T-cell (primary cell): ENCODE measurements around the gene KCTD17. TPM values are rescaled to one million over a fixed set of nuclear protein-coding genes. Genes with fewer than 3 reads are reported as not detected.

ENCODE experiments used
- ATAC-seq, 4 experiments: fragments of 200-7000 bp in 3 of 4; fragments of 150-1000 bp in 1 of 4; cut with Tn5 transposase; replicated peaks in 1 of 4; 1 replicate in 3 of 4; 2 replicates in 1 of 4; pipeline ENCODE4 v1.10.0; 2021; ENCODE audit warnings: moderate library complexity in 3 of 4, mild to moderate bottlenecking in 2 of 4, moderate number of reproducible peaks in 1 of 4
- CTCF ChIA-PET, 2 donors: fragments of 300-600 bp; sonication (Branson Sonifier 250); formaldehyde crosslinking; loops; one replicate each; lab custom pipeline; 2022; ENCODE audit warnings: antibody characterized with exemption in 2 of 2; lab: Charles Lee
- POLR2A ChIA-PET, 2 donors: fragments of 300-600 bp; sonication (Branson Sonifier 250); formaldehyde crosslinking; loops; one replicate each; lab custom pipeline; 2022; ENCODE audit warnings: antibody characterized with exemption in 2 of 2; lab: Charles Lee
- DNase-seq, 35 experiments: peaks; one replicate each; pipeline versions ENCODE4 v3.0.0 to v3.0.0-alpha.2; 2013 to 2023
- H3K27ac ChIP-seq: one replicate; pipeline ENCODE4 v1.5.1; 2013; ENCODE audit warnings: low read length
- H3K27me3 ChIP-seq, 2 experiments: replicated peaks in 1 of 2; 1 replicate in 1 of 2; 2 replicates in 1 of 2; pipeline versions ENCODE4 v1.6.1 to v1.7.0; 2013; ENCODE audit warnings: low read length in 1 of 2, mixed read lengths in 1 of 2; ENCODE audit not compliant: control insufficient read depth in 2 of 2, insufficient read depth in 2 of 2; ENCODE audit errors: extremely low read depth in 1 of 2
- H3K36me3 ChIP-seq, 2 donors: 1 replicate in 1 of 2; 2 replicates in 1 of 2; pipeline versions ENCODE4 v1.6.1 to v1.7.0; 2013; ENCODE audit warnings: low read length in 1 of 2; ENCODE audit not compliant: control insufficient read depth in 2 of 2, insufficient read depth in 1 of 2; ENCODE audit errors: extremely low read depth in 1 of 2
- H3K4me1 ChIP-seq, 2 experiments: 1 replicate in 1 of 2; 2 replicates in 1 of 2; pipeline versions ENCODE4 v1.6.1 to v1.7.0; 2013; ENCODE audit warnings: low read length in 2 of 2, mixed read lengths in 1 of 2; ENCODE audit not compliant: insufficient read depth in 2 of 2, control insufficient read depth in 1 of 2; ENCODE audit errors: extremely low read depth in 1 of 2
- H3K4me3 ChIP-seq, 2 donors: 1 replicate in 1 of 2; 2 replicates in 1 of 2; pipeline versions ENCODE4 v1.5.1 to v1.7.0; 2013; ENCODE audit warnings: mild to moderate bottlenecking in 2 of 2, low read length in 1 of 2, moderate library complexity in 1 of 2; ENCODE audit not compliant: control insufficient read depth in 1 of 2; ENCODE audit errors: extremely low read depth in 1 of 2
- H3K9me3 ChIP-seq: 2 replicates; pipeline ENCODE4 v1.7.0; 2013
- H3K27ac Mint-ChIP-seq, 2 donors: one replicate each; pipeline ENCODE4 v1.8.0; 2020 to 2021; ENCODE audit warnings: mild to moderate bottlenecking in 2 of 2, mixed read lengths in 2 of 2
- H3K27me3 Mint-ChIP-seq, 2 donors: one replicate each; pipeline ENCODE4 v1.8.0; 2021 to 2022; ENCODE audit warnings: mixed read lengths in 2 of 2
- H3K36me3 Mint-ChIP-seq: one replicate; pipeline ENCODE4 v1.8.0; 2021; ENCODE audit warnings: mixed read lengths
- H3K4me1 Mint-ChIP-seq, 3 donors: one replicate each; pipeline ENCODE4 v1.8.0; 2020 to 2022; ENCODE audit warnings: mixed read lengths in 3 of 3, mild to moderate bottlenecking in 1 of 3
- H3K4me3 Mint-ChIP-seq, 3 donors: one replicate each; pipeline ENCODE4 v1.8.0; 2020 to 2022; ENCODE audit warnings: mild to moderate bottlenecking in 3 of 3, mixed read lengths in 3 of 3, moderate library complexity in 3 of 3
- H3K9me3 Mint-ChIP-seq, 3 donors: one replicate each; pipeline ENCODE4 v1.8.0; 2020 to 2022; ENCODE audit warnings: mixed read lengths in 3 of 3
- WGBS: methylation state at CpG from one replicate; pipeline ENCODE4 v1.1.5; 2013; ENCODE audit warnings: missing lambda C conversion rate; ENCODE audit not compliant: insufficient coverage; 5-methylcytosine and 5-hydroxymethylcytosine counted together
- total RNA-seq, 35 experiments: library from RNA in 6 of 35; stranded (reverse) in 6 of 35; fragments of 120-200 nt in 1 of 35; gene quantifications; one replicate each; pipeline versions ENCODE4 v1.2.1 to v1.2.4 and lab custom pipeline; 2013 to 2026

The KCTD17 gene
- total RNA-seq, 5 donors from 2014 or later (not counting 1 experiment from before 2014, with no cell fraction given) = 24.0 to 36.2 (median 35.1) TPM

DNA sequence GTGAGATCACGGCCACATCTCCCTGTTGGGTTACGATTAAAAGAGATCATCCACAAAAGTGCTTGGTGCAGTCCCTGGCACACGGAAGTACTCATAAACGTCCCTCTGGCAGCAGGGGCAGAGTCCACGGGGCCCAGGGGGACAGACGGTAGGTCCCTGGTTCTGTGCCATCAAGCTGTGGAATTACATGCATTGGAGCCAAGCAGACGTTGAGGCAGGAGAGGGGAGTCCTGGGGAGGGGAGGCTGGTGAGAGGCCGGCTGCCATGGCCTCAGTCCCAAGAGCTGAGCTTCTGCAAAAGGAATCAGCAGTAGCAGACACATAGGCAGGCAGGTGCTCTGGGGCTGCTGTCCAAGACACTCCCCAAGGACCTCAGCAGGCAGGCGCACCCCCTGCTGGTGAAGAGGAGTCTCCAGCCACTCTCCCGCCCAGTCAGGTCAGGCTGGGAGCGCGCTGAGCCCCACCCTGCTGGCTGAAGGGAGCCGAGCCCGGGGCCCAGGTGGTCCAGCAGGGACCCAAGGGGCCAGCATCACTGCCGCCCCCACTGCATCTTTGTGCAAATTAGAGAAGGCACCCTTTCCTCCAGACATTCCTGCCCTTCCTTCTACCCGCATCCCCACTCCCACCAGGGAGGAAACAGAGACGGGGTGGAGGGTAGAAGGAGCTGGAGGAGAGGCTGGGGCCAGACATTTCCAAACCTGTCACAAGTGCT lies 7.6 kb upstream of the KCTD17 start:
- ATAC-seq (peak; percentile 43 to 71 (median 56)), DNase-seq (peak in 11 of 35 experiments; percentile 8 to 50 (median 23))
- 51% methylated on average over 12 of the region's 17 CpGs for WGBS
- Histone ChIP-seq H3K9me3 (no peaks in the 10 kb centered on the region), H3K27ac (no peak overlapping the region), H3K27me3 (peaks cover 0 to 16% of the 10 kb centered on the region in 2 experiments), H3K36me3 (no peaks in the 10 kb centered on the region), H3K4me3 (no peak overlapping the region), H3K4me1 (no peaks in the 10 kb centered on the region)
- CTCF ChIA-PET = interaction anchor here in 1 of 2 donors (0.6 kb wide), 1 partner anchor 428 kb away, joined by 9 read pairs; no protein-coding TSS in a partner anchor
- H3K27ac Mint-ChIP-seq = no peak overlapping the region
- H3K4me3 Mint-ChIP-seq = no peak overlapping the region
- H3K9me3 Mint-ChIP-seq = no peaks in the 10 kb centered on the region
- peaks cover 0 to 7% (median 0%) of the 10 kb centered on the region in 3 donors for H3K4me1 Mint-ChIP-seq
- no peaks in the 10 kb centered on the region for H3K36me3 Mint-ChIP-seq
- H3K27me3 Mint-ChIP-seq = peaks cover 5 to 7% of the 10 kb centered on the region in 2 donors
- POLR2A ChIA-PET = no interaction called here

DNA sequence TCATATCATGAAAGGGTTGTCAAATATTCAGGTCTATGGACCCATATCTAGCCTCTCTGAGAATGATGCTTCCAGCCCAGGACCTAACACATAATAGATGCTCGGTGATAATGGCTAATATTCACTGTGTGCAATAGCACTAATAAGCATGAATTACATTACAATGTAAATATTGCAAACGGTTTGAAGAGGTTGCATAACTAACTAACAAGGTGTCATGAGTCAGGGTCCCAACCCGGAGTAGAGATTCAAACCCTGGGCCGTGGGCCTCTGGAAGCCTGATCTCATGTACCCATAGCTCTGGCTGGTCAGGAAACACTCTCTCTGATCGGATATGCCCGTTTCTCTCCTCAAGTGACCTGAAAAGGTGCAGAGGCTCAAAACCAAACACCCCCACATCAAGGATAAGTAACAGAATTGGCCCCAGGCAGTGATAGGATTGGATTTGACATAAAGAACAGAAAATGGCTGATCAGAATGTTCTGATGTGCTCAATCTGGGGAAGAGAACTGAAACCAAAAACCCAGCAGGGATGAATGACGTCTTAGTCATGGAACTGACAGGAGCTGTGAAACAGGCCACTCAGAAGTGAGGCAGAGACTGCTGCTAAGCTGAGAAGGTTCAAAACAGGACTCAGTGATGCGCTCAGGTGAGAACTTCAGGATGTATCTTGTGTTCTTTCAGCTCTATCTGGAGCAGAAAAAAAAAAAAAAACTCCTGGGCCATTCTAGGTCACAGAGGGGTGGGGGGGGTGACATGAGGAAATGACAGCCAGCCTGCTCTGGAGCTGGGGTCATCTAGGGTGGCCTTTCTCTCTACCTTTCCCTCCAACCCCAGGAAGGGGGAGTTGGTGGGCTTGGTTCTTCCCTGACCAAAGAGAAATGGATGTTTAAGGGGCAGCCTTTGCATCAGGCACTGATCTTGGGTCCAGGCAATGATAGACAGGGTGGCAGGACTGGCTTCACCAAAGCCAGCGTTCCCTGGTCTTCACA lies 6.6 kb upstream of the KCTD17 start:
- Mint-ChIP-seq H3K27ac (no peak overlapping the region), H3K36me3 (no peaks in the 10 kb centered on the region), H3K4me1 (peaks cover 0 to 7% (median 0%) of the 10 kb centered on the region in 3 donors), H3K27me3 (peaks cover 4 to 5% of the 10 kb centered on the region in 2 donors), H3K4me3 (no peak overlapping the region), H3K9me3 (no peaks in the 10 kb centered on the region)
- no peak overlapping the region for H3K27ac ChIP-seq
- no peaks in the 10 kb centered on the region for H3K36me3 ChIP-seq
- H3K9me3 ChIP-seq = no peaks in the 10 kb centered on the region
- ATAC-seq (no peak), DNase-seq (no peak)
- CTCF ChIA-PET = interaction anchor here in 1 of 2 donors (0.7 to 0.8 kb wide), 2 partner anchors 77 to 106 kb away, joined by 3 read pairs; no protein-coding TSS in a partner anchor
- H3K27me3 ChIP-seq = peaks cover 0 to 16% of the 10 kb centered on the region in 2 experiments
- POLR2A ChIA-PET = interaction anchor here in 1 of 2 donors (0.6 kb wide), 1 partner anchor 535 kb away, joined by 4 read pairs; no protein-coding TSS in a partner anchor
- no peak overlapping the region for H3K4me3 ChIP-seq
- 66% methylated on average over 5 of the region's 9 CpGs for WGBS
- H3K4me1 ChIP-seq = no peaks in the 10 kb centered on the region

DNA sequence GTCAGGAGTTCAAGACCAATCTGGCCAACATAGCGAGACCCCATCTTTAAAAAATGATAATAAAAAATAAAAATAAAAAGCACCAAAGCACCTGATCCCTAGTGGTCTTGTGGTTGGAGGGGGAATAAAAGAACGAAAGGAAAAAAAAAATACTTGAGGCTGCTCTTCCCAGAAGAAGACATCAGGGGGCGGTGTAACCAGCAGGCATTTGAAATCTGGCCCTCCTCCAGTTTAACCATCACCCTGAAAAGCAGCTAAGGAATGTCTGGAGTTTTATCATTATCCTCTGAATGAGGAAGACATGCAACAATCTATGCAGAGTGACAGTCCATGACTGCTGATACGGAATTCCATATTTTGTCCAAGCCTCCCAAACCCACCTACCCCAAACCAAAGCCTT lies 5.6 kb upstream of the KCTD17 start:
- Mint-ChIP-seq H3K36me3 (no peaks in the 10 kb centered on the region), H3K4me3 (no peak overlapping the region), H3K27ac (no peak overlapping the region), H3K4me1 (peaks cover 0 to 7% (median 0%) of the 10 kb centered on the region in 3 donors), H3K27me3 (peaks cover under 1 to 2% of the 10 kb centered on the region in 2 donors), H3K9me3 (no peaks in the 10 kb centered on the region)
- Histone ChIP-seq H3K27me3 (peaks cover 0 to 18% of the 10 kb centered on the region in 2 experiments), H3K36me3 (no peaks in the 10 kb centered on the region), H3K4me3 (no peak overlapping the region), H3K27ac (no peak overlapping the region), H3K9me3 (no peaks in the 10 kb centered on the region), H3K4me1 (no peaks in the 10 kb centered on the region)
- WGBS = 43% methylated on average over 2 of the region's 4 CpGs
- ChIA-PET POLR2A (no interaction called here), CTCF (interaction anchor here (0.6 to 1.3 kb wide), 2 partner anchors 109 to 152 kb away, joined by 3 to 7 read pairs; no protein-coding TSS in a partner anchor)
- DNase-seq (peak in 1 of 35 experiments; percentile 41), ATAC-seq (no peak)

DNA sequence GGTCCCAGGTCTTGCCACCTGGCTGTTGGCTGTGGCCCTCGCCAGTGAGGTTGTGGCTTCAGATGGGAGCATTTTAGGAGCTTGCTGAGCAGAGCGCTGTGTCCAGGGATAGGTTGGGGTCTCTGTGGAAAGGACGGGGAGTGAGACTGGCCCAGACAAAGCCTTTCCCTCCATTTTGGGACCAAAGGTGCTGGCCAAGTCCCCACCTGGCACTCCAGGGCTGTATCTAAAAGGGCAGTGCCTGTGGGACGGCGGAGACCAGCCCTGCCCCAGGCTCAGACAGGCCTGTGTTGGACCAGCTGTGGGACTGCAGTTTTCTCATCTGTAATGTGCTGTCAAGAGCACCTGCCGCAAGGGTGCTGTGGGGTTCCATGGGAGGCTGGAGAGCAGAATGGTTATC lies 5.0 kb upstream of the KCTD17 start:
- Histone ChIP-seq H3K36me3 (no peaks in the 10 kb centered on the region), H3K27ac (no peak overlapping the region), H3K9me3 (no peaks in the 10 kb centered on the region), H3K27me3 (peaks cover 0 to 18% of the 10 kb centered on the region in 2 experiments), H3K4me1 (peaks cover 0 to 3% of the 10 kb centered on the region in 2 experiments), H3K4me3 (no peak overlapping the region)
- ChIA-PET POLR2A (no interaction called here), CTCF (interaction anchor here (0.6 to 1.3 kb wide), 2 partner anchors 108 to 151 kb away, joined by 3 to 7 read pairs; no protein-coding TSS in a partner anchor)
- Mint-ChIP-seq H3K4me3 (no peak overlapping the region), H3K4me1 (peaks cover 0 to 9% (median 3%) of the 10 kb centered on the region in 3 donors), H3K9me3 (no peaks in the 10 kb centered on the region), H3K27me3 (peaks cover 0 to 2% of the 10 kb centered on the region in 2 donors), H3K36me3 (no peaks in the 10 kb centered on the region), H3K27ac (no peak overlapping the region)
- ATAC-seq (no peak), DNase-seq (no peak)
- 90% methylated on average over 5 of the region's 6 CpGs for WGBS

DNA sequence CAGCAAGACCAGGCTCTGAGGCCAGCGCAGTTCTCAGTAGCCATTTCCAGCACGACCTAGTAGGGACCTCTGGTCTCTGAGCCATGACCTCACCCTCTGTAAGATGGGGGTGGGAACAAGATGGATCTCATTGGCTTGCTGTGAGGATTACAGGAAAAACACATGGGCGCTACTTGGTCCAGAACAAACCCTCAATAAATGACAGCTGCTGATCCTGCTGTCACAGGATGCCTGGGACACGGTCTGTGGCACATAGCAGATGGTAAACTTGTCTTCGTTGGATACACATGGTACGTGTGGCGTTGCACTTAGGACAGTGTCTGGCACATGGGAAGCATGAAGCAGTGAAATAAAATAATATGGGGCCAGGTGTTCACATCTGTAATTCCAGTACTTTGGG lies 4.5 kb upstream of the KCTD17 start:
- peaks cover 0 to 2% of the 10 kb centered on the region in 2 donors for H3K27me3 Mint-ChIP-seq
- H3K36me3 Mint-ChIP-seq = no peaks in the 10 kb centered on the region
- Histone ChIP-seq H3K4me1 (peaks cover 0 to 5% of the 10 kb centered on the region in 2 experiments), H3K4me3 (no peak overlapping the region), H3K27me3 (peaks cover 0 to 18% of the 10 kb centered on the region in 2 experiments), H3K9me3 (no peaks in the 10 kb centered on the region), H3K36me3 (no peaks in the 10 kb centered on the region), H3K27ac (no peak overlapping the region)
- peaks cover 0 to 9% (median 3%) of the 10 kb centered on the region in 3 donors for H3K4me1 Mint-ChIP-seq
- POLR2A ChIA-PET = no interaction called here
- CTCF ChIA-PET = interaction anchor here in 1 of 2 donors (1.3 kb wide), 1 partner anchor 151 kb away, joined by 3 read pairs; no protein-coding TSS in a partner anchor
- DNase-seq (no peak), ATAC-seq (no peak)
- H3K27ac Mint-ChIP-seq = no peak overlapping the region
- H3K4me3 Mint-ChIP-seq = no peak overlapping the region
- no peaks in the 10 kb centered on the region for H3K9me3 Mint-ChIP-seq
- WGBS = 87% methylated on average over 5 of the region's 7 CpGs

DNA sequence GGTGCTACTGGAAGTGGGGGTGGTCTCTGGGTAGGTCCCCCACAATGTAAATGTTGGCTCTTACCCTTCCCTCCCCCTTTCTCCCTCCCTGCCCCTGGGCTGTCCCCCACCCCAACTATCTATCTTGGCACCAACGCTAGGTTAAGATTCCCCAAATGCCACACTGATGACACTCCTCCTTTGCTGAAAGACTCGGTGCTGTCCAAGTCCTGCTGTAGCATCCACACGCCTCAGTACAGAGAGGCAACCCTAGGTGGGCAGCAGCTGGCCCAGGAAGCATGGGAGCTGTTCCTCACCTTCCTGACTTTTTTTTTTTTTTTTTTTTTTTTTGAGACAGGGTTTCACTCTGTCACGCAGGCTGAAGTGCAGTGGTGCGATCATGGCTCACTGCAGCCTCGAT lies 3.4 kb upstream of the KCTD17 start:
- CTCF ChIA-PET = interaction anchor here in 1 of 2 donors (0.5 to 0.7 kb wide), 2 partner anchors 10 to 157 kb away, joined by 3 to 4 read pairs; no protein-coding TSS in a partner anchor

More for the DNA sequence above, 3.4 kb upstream of the KCTD17 start:
- no peak overlapping the region for H3K4me3 Mint-ChIP-seq
- H3K4me1 Mint-ChIP-seq = peaks cover 8 to 20% (median 12%) of the 10 kb centered on the region in 3 donors
- Histone ChIP-seq H3K36me3 (no peaks in the 10 kb centered on the region), H3K27ac (no peak overlapping the region), H3K4me3 (no peak overlapping the region), H3K4me1 (peaks cover 0 to 16% of the 10 kb centered on the region in 2 experiments), H3K9me3 (no peaks in the 10 kb centered on the region), H3K27me3 (peaks cover 0 to 12% of the 10 kb centered on the region in 2 experiments)
- no CpG with 5 or more reads among the region's 6 CpGs for WGBS
- POLR2A ChIA-PET = no interaction called here
- no peaks in the 10 kb centered on the region for H3K36me3 Mint-ChIP-seq
- no peak overlapping the region for H3K27ac Mint-ChIP-seq
- H3K27me3 Mint-ChIP-seq = no peaks in the 10 kb centered on the region
- DNase-seq (no peak), ATAC-seq (no peak)
- no peaks in the 10 kb centered on the region for H3K9me3 Mint-ChIP-seq
